T-cell (primary cell): ENCODE data around the gene TSPAN3. TPM values are rescaled to one million over a fixed set of nuclear protein-coding genes. Genes with fewer than 3 reads are reported as not detected.

ENCODE experiments used
- ATAC-seq, 4 experiments: fragments of 200-7000 bp in 3 of 4; fragments of 150-1000 bp in 1 of 4; cut with Tn5 transposase; replicated peaks in 1 of 4; 1 replicate in 3 of 4; 2 replicates in 1 of 4; pipeline ENCODE4 v1.10.0; 2021; ENCODE audit warnings: moderate library complexity in 3 of 4, mild to moderate bottlenecking in 2 of 4, moderate number of reproducible peaks in 1 of 4
- CTCF ChIA-PET, 2 donors: fragments of 300-600 bp; sonication (Branson Sonifier 250); formaldehyde crosslinking; loops; one replicate each; lab custom pipeline; 2022; ENCODE audit warnings: antibody characterized with exemption in 2 of 2; lab: Charles Lee
- POLR2A ChIA-PET, 2 donors: fragments of 300-600 bp; sonication (Branson Sonifier 250); formaldehyde crosslinking; loops; one replicate each; lab custom pipeline; 2022; ENCODE audit warnings: antibody characterized with exemption in 2 of 2; lab: Charles Lee
- DNase-seq, 35 experiments: peaks; one replicate each; pipeline versions ENCODE4 v3.0.0 to v3.0.0-alpha.2; 2013 to 2023
- H3K27ac ChIP-seq: one replicate; pipeline ENCODE4 v1.5.1; 2013; ENCODE audit warnings: low read length
- H3K27me3 ChIP-seq, 2 experiments: replicated peaks in 1 of 2; 1 replicate in 1 of 2; 2 replicates in 1 of 2; pipeline versions ENCODE4 v1.6.1 to v1.7.0; 2013; ENCODE audit warnings: low read length in 1 of 2, mixed read lengths in 1 of 2; ENCODE audit not compliant: control insufficient read depth in 2 of 2, insufficient read depth in 2 of 2; ENCODE audit errors: extremely low read depth in 1 of 2
- H3K36me3 ChIP-seq, 2 donors: 1 replicate in 1 of 2; 2 replicates in 1 of 2; pipeline versions ENCODE4 v1.6.1 to v1.7.0; 2013; ENCODE audit warnings: low read length in 1 of 2; ENCODE audit not compliant: control insufficient read depth in 2 of 2, insufficient read depth in 1 of 2; ENCODE audit errors: extremely low read depth in 1 of 2
- H3K4me1 ChIP-seq, 2 experiments: 1 replicate in 1 of 2; 2 replicates in 1 of 2; pipeline versions ENCODE4 v1.6.1 to v1.7.0; 2013; ENCODE audit warnings: low read length in 2 of 2, mixed read lengths in 1 of 2; ENCODE audit not compliant: insufficient read depth in 2 of 2, control insufficient read depth in 1 of 2; ENCODE audit errors: extremely low read depth in 1 of 2
- H3K4me3 ChIP-seq, 2 donors: 1 replicate in 1 of 2; 2 replicates in 1 of 2; pipeline versions ENCODE4 v1.5.1 to v1.7.0; 2013; ENCODE audit warnings: mild to moderate bottlenecking in 2 of 2, low read length in 1 of 2, moderate library complexity in 1 of 2; ENCODE audit not compliant: control insufficient read depth in 1 of 2; ENCODE audit errors: extremely low read depth in 1 of 2
- H3K9me3 ChIP-seq: 2 replicates; pipeline ENCODE4 v1.7.0; 2013
- H3K27ac Mint-ChIP-seq, 2 donors: one replicate each; pipeline ENCODE4 v1.8.0; 2020 to 2021; ENCODE audit warnings: mild to moderate bottlenecking in 2 of 2, mixed read lengths in 2 of 2
- H3K27me3 Mint-ChIP-seq, 2 donors: one replicate each; pipeline ENCODE4 v1.8.0; 2021 to 2022; ENCODE audit warnings: mixed read lengths in 2 of 2
- H3K36me3 Mint-ChIP-seq: one replicate; pipeline ENCODE4 v1.8.0; 2021; ENCODE audit warnings: mixed read lengths
- H3K4me1 Mint-ChIP-seq, 3 donors: one replicate each; pipeline ENCODE4 v1.8.0; 2020 to 2022; ENCODE audit warnings: mixed read lengths in 3 of 3, mild to moderate bottlenecking in 1 of 3
- H3K4me3 Mint-ChIP-seq, 3 donors: one replicate each; pipeline ENCODE4 v1.8.0; 2020 to 2022; ENCODE audit warnings: mild to moderate bottlenecking in 3 of 3, mixed read lengths in 3 of 3, moderate library complexity in 3 of 3
- H3K9me3 Mint-ChIP-seq, 3 donors: one replicate each; pipeline ENCODE4 v1.8.0; 2020 to 2022; ENCODE audit warnings: mixed read lengths in 3 of 3
- WGBS: methylation state at CpG from one replicate; pipeline ENCODE4 v1.1.5; 2013; ENCODE audit warnings: missing lambda C conversion rate; ENCODE audit not compliant: insufficient coverage; 5-methylcytosine and 5-hydroxymethylcytosine counted together
- total RNA-seq, 35 experiments: library from RNA in 6 of 35; stranded (reverse) in 6 of 35; fragments of 120-200 nt in 1 of 35; gene quantifications; one replicate each; pipeline versions ENCODE4 v1.2.1 to v1.2.4 and lab custom pipeline; 2013 to 2026

The TSPAN3 gene
- total RNA-seq, 5 donors from 2014 or later (not counting 1 experiment from before 2014, with no cell fraction given) = 12.7 to 26.3 (median 25.0) TPM

DNA sequence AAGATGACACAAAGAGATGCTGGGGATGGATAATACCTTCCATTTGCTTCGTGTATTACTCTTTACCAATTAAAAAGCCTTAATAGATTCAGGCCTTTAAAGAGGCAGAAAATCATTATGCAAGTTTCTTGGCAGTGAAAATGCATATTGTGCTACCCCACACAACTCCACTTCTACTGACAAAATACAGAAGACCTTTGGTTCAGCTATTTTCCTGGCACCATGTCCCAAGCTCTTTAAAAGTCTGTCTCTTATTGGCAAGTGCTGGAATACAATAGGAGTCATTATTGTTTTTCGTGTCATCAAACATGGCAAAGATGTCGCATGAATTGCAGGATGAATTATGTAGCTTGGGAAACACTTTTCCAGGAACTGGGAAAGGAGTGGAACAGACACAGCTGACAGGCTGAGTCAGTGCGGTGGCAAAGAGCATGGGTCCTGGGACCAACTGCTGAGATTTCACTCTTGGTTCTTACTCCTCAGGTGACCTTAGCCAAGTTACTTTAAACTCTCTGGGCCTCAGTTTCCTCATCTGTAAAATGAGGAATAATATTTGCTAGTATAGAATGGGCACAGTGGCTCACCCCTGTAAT is 5.5 kb upstream of the TSPAN3 start:
- no peak overlapping the region for H3K4me3 ChIP-seq
- Mint-ChIP-seq H3K4me1 (peaks cover 7 to 9% (median 7%) of the 10 kb centered on the region in 3 donors), H3K9me3 (no peaks in the 10 kb centered on the region), H3K27ac (no peak overlapping the region), H3K4me3 (no peak overlapping the region), H3K36me3 (no peaks in the 10 kb centered on the region), H3K27me3 (no peaks in the 10 kb centered on the region)
- no peaks in the 10 kb centered on the region for H3K9me3 ChIP-seq
- ATAC-seq (no peak), DNase-seq (no peak)
- 100% methylated on average over 2 of the region's 4 CpGs for WGBS
- ChIA-PET POLR2A (no interaction called here), CTCF (no interaction called here)
- peaks cover 0 to 2% of the 10 kb centered on the region in 2 experiments for H3K4me1 ChIP-seq
- peaks cover 0 to 6% of the 10 kb centered on the region in 2 experiments for H3K27me3 ChIP-seq
- H3K27ac ChIP-seq = no peak overlapping the region
- H3K36me3 ChIP-seq = no peaks in the 10 kb centered on the region

DNA sequence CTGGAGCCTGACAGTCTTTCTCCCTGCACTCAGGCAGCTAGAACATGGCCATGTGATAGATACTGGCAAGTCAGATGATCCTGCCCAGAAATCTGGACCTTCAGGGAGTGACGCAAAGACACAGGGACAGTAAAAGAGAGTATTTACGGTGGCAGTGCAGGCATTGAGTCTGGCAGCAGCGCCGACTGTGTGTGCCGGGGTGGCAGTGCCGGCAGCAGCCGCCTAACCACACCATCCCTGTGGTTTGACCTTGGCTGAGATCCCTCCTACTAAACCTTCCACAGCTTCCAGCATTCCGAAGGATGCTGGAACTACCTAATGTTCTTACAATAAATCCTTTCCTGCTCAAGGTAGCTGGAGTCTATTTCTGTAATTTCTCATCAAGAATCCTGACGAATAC is 4.6 kb upstream of the TSPAN3 start:
- 90% methylated on average over 7 of the region's 9 CpGs for WGBS

DNA sequence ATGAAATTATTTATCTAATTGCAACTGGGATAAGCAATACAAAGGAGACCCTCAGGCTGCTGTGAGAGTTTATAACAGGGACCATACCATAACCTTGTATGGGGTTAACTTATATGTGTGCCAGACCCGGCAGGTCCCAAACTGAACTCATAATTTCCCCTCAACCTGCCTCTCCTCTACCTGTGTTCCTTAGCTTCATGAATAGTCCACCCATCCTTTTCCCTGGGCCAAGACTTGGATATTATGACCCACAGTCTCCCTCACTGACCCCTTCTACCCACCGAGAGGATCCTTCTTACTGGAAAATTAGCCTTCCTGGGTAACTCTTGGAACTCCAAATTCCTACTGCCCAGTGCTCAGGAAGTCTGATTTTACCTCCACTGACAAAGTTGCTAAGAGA is 3.4 kb upstream of the TSPAN3 start:
- POLR2A ChIA-PET = no interaction called here
- CTCF ChIA-PET = no interaction called here
- no peaks in the 10 kb centered on the region for H3K9me3 Mint-ChIP-seq

More for the DNA sequence above, 4.6 kb upstream of the TSPAN3 start:
- Mint-ChIP-seq H3K4me3 (no peak overlapping the region), H3K9me3 (no peaks in the 10 kb centered on the region), H3K27ac (no peak overlapping the region), H3K4me1 (peaks cover 11 to 13% (median 11%) of the 10 kb centered on the region in 3 donors), H3K36me3 (no peaks in the 10 kb centered on the region), H3K27me3 (no peaks in the 10 kb centered on the region)
- CTCF ChIA-PET = no interaction called here
- POLR2A ChIA-PET = interaction anchor here in 1 of 2 donors (0.7 kb wide), 1 partner anchor 27 kb away, joined by 4 read pairs; no protein-coding TSS in a partner anchor
- no peak overlapping the region for H3K4me3 ChIP-seq
- peaks cover 0 to 6% of the 10 kb centered on the region in 2 experiments for H3K4me1 ChIP-seq
- no peak for ATAC-seq
- peaks cover 0 to 6% of the 10 kb centered on the region in 2 experiments for H3K27me3 ChIP-seq
- H3K27ac ChIP-seq = no peak overlapping the region
- H3K36me3 ChIP-seq = no peaks in the 10 kb centered on the region
- no peak for DNase-seq
- no peaks in the 10 kb centered on the region for H3K9me3 ChIP-seq

DNA sequence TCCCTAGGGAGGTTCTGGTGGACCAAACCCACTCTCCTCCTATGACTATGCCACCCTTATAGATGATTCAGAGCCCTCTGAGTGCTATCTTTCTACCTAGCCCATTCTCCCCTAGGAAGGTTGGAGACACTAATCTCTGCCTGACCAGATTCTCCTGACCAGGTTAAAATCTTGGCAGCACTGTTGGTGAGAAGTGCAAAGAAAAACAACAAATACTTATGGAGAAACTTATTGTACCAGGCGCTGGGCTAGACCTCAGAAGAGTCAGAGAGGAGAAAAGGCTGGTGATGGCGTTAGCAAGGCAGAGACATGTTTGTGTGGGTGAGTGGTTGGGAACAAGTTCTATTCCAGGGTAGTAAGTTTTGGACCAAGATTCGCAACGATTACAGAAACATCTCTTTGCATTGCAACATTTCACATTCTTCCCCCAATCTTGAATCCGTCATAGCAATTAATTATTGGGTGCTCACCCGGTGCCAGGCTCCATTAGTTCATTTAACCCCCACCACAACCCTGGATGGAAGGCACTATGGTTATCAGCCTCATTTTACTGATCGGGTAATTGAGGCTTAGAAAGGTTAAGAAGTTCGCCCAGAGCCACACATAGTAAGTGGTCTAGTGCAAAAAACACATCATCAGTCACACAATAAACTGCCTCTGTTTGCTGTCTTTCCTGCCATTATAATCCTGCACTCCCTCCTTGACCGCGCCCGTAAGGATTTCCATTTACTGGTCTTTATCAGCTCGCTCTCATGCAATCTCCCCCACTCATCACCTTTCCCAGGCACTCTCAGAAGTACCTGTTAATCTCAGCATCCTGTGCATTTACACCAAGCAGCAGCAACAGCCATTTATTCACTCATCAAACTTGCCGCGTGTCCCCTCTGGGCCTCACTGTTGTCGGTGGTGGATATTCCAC is 655 bp upstream of the TSPAN3 start:
- Histone ChIP-seq H3K9me3 (no peaks in the 10 kb centered on the region), H3K36me3 (no peaks in the 10 kb centered on the region), H3K4me1 (peaks cover 9 to 16% of the 10 kb centered on the region in 2 experiments), H3K4me3 (peak overlapping the region; percentile 46 to 87), H3K27ac (no peak overlapping the region), H3K27me3 (peaks cover 0 to 6% of the 10 kb centered on the region in 2 experiments)
- 94% methylated on average over 6 of the region's 15 CpGs for WGBS
- no peaks in the 10 kb centered on the region for H3K27me3 Mint-ChIP-seq
- no peak for DNase-seq
- peaks cover 31 to 35% (median 31%) of the 10 kb centered on the region in 3 donors for H3K4me1 Mint-ChIP-seq
- ATAC-seq = no peak
- peak overlapping the region; percentile 70 to 85 for H3K27ac Mint-ChIP-seq
- no peaks in the 10 kb centered on the region for H3K36me3 Mint-ChIP-seq
- H3K9me3 Mint-ChIP-seq = no peaks in the 10 kb centered on the region
- ChIA-PET POLR2A (interaction anchor here in 1 of 2 donors (1.0 kb wide), 1 partner anchor 11 kb away, joined by 3 read pairs; no protein-coding TSS in a partner anchor), CTCF (no interaction called here)
- H3K4me3 Mint-ChIP-seq = peak overlapping the region; percentile 71 to 81 (median 78)

More for the DNA sequence above, 3.4 kb upstream of the TSPAN3 start:
- Histone ChIP-seq H3K9me3 (no peaks in the 10 kb centered on the region), H3K27ac (no peak overlapping the region), H3K4me1 (peaks cover 7 to 16% of the 10 kb centered on the region in 2 experiments), H3K4me3 (no peak overlapping the region), H3K27me3 (peaks cover 0 to 6% of the 10 kb centered on the region in 2 experiments), H3K36me3 (no peaks in the 10 kb centered on the region)
- Mint-ChIP-seq H3K4me1 (peaks cover 18 to 20% (median 19%) of the 10 kb centered on the region in 3 donors), H3K27me3 (no peaks in the 10 kb centered on the region), H3K27ac (no peak overlapping the region), H3K36me3 (no peaks in the 10 kb centered on the region), H3K4me3 (no peak overlapping the region)
- 69% methylated on average over 1 of the region's 2 CpGs for WGBS
- no peak for DNase-seq
- ATAC-seq = no peak

DNA sequence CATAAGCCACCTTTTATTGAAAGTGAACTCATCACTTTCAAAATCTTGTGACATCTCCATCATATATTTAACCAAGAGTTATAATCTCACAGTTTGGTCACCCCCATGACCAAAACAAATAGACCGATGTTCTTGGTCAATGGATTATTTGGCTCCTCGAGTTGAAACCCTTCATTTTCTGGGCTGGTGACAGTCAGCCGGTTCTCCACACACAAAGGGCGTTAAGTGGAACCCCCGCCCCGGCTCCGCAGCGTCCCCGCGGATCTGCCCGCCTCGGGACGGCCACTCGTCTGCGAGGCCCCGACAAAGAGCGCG is 772 bp downstream of the TSPAN3 start:
- no peaks in the 10 kb centered on the region for H3K36me3 ChIP-seq
- ChIA-PET CTCF (no interaction called here), POLR2A (no interaction called here)
- ATAC-seq (no peak), DNase-seq (peak in 1 of 35 experiments; percentile 8)
- Mint-ChIP-seq H3K9me3 (no peaks in the 10 kb centered on the region), H3K4me1 (peaks cover 31 to 36% (median 34%) of the 10 kb centered on the region in 3 donors), H3K27ac (peak overlapping the region in 1 of 2 donors; percentile 58), H3K4me3 (peak overlapping the region; percentile 71 to 81 (median 79)), H3K27me3 (no peaks in the 10 kb centered on the region), H3K36me3 (no peaks in the 10 kb centered on the region)
- H3K9me3 ChIP-seq = no peaks in the 10 kb centered on the region
- peak overlapping the region; percentile 46 to 87 for H3K4me3 ChIP-seq
- peaks cover 0 to under 1% of the 10 kb centered on the region in 2 experiments for H3K27me3 ChIP-seq
- no peak overlapping the region for H3K27ac ChIP-seq
- 3% methylated on average over 18 of the region's 18 CpGs for WGBS
- H3K4me1 ChIP-seq = peaks cover 9 to 16% of the 10 kb centered on the region in 2 experiments

DNA sequence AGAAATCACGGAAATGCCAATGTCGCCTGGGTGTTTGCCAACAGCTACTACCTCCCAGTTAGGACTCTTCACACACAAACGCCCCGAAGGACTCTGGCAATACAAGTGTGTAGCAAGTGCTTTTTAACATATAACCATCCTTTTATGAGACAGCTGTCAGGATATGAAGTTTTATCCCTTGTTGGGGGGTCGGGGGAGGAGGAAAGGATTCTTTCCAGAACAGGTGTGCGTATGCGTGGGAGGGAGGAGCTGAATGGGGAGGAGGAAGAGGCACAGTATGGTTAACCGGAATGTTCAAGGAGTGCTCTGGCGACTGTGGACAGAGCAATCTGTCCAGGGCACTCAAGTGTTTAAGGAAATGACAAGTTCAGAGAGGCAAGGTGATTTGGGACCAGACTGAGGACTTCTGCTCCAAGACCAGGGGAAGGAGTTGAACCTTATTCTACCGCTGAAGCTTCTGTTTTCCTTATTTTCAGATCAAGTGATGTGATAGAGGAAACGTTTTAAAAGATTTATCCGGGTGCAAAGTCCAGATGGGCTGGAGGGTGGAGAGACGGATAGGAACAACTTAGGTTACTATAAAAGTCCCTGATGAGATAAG is 1.3 kb downstream of the TSPAN3 start:
- DNase-seq (no peak), ATAC-seq (no peak)
- Mint-ChIP-seq H3K4me3 (peak overlapping the region; percentile 71 to 81 (median 79)), H3K27ac (no peak overlapping the region), H3K9me3 (no peaks in the 10 kb centered on the region), H3K36me3 (no peaks in the 10 kb centered on the region), H3K27me3 (no peaks in the 10 kb centered on the region), H3K4me1 (peaks cover 33 to 41% (median 38%) of the 10 kb centered on the region in 3 donors)
- Histone ChIP-seq H3K27me3 (no peaks in the 10 kb centered on the region), H3K36me3 (no peaks in the 10 kb centered on the region), H3K27ac (no peak overlapping the region), H3K4me3 (peak overlapping the region; percentile 46 to 87), H3K4me1 (peaks cover 9 to 16% of the 10 kb centered on the region in 2 experiments), H3K9me3 (no peaks in the 10 kb centered on the region)
- CTCF ChIA-PET = interaction anchor here in 1 of 2 donors (0.7 kb wide), 1 partner anchor 473 kb away, joined by 3 read pairs; no protein-coding TSS in a partner anchor
- 86% methylated on average over 4 of the region's 13 CpGs for WGBS
- POLR2A ChIA-PET = interaction anchor here in 1 of 2 donors (0.7 kb wide), 1 partner anchor 1230 kb away, joined by 3 read pairs; no protein-coding TSS in a partner anchor
